ENCODE data around the gene COL4A1. TPM values are rescaled to one million over a fixed set of nuclear protein-coding genes. Genes with fewer than 3 reads are reported as not detected.
"Not testable (repeated sequence)": the region's sequence is repeated elsewhere in the genome, so short reads cannot be mapped to it uniquely, and the experiment has no call there.

COL4A1 gene
- total and polyA plus RNA-seq, 2 donors = 334 to 1,096 TPM

DNA sequence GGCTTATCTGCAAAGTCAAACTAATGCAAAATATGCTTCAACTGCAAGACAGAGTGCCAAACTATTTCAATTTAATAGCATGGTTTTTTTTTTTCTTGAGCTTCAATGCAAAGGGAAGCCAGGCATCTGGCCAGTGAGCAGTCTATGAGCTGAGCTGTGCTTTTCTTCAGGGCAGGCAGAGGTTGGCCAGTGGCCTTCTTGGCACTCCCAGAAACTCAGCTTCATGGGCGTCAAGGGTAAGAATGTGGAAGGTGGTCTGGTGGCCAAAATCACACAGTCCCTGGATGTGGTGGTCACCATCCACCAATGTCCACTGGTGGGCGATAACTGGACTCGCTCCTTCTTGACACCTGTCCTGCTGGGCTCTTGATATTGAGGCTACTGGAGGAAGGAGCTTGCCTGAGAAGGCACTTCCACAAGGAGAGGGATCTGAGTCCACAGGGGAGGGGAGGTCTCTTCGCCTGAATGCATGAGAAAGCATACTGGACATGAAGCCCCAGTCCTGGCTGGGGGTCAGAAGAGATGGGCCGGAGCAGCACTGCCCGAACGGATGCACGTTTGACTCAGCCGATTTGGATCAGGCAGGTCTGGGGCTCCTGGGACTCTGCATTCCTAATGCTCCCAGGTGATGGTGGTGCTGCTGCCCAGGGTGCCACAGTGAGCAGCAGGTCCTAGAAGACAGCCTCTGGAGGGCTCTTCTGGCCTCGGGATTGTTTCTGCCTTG lies 17.2 kb upstream of the COL4A1 start:
- Histone ChIP-seq H3K36me3 (ENCODE audit: insufficient read depth) (no peaks in the 10 kb centered on the region), H3K4me3 (ENCODE audit: low read depth, low read length) (no peak overlapping the region), H3K4me1 (ENCODE audit: insufficient read depth) (no peaks in the 10 kb centered on the region), H3K27ac (ENCODE audit: low read depth) (no peak overlapping the region)
- 71% methylated on average over 10 of the region's 10 CpGs for WGBS
- no peak for DNase-seq (ENCODE audit: extremely low spot score)

DNA sequence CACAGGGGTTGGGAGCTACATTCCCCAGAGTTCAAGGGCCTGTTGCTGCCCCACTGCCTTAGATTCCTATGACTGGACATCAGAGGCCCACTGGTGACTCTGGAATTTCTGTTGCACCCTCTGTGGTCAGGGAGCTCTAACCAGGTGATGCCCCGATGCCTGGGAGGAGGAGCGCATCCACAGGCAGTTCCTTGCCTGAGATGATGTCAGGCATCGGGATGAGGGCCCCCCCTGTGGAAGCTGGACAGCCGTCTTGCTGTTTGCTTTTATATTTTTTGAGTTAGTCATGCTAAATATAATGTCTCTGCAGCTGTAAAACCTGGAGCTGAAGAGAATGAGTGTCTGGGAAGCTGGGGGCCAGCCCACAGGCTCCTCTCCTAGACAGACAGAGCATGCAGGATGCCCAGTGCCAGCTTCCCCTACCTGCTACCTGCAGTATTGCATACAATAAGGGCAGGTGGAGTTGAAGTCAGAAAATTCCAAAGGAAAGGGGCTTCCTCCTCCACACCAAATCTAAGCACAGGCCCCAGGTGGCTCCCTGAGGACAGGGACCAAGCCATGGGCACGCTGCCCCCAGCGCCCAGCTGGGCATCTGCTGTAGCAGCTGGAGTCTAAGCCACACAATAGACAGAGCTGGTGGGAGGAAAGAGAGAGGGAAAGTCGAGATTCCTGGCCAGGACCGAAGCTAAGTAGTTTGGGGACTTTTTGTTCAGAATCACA lies 16.4 kb upstream of the COL4A1 start:
- Histone ChIP-seq H3K27ac (ENCODE audit: low read depth) (no peak overlapping the region), H3K36me3 (ENCODE audit: insufficient read depth) (no peaks in the 10 kb centered on the region), H3K4me3 (ENCODE audit: low read depth, low read length) (no peak overlapping the region), H3K4me1 (ENCODE audit: insufficient read depth) (no peaks in the 10 kb centered on the region)
- no peak for DNase-seq (ENCODE audit: extremely low spot score)
- WGBS = 57% methylated on average over 8 of the region's 8 CpGs

DNA sequence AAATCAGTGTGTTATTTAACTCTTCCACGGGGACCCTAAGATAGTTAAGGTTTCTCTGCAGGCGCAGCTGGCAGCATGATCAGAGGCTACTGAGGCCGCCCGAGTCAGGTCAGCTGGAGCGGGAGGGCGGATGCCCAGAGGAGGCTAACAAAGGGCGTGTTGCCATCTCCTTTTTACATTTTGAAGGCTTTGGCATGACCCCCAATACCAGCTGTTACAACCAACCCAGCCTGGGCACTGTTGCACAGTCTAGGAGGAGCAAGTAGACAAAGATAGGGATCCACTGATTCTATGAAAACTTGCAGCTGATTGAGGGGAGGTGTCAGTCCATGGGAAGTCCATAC lies 15.8 kb upstream of the COL4A1 start:
- Histone ChIP-seq H3K36me3 (ENCODE audit: insufficient read depth) (no peaks in the 10 kb centered on the region), H3K27ac (ENCODE audit: low read depth) (no peak overlapping the region), H3K4me3 (ENCODE audit: low read depth, low read length) (no peak overlapping the region), H3K4me1 (ENCODE audit: insufficient read depth) (no peaks in the 10 kb centered on the region)
- DNase-seq (ENCODE audit: extremely low spot score) = no peak
- 90% methylated on average over 7 of the region's 7 CpGs for WGBS

DNA sequence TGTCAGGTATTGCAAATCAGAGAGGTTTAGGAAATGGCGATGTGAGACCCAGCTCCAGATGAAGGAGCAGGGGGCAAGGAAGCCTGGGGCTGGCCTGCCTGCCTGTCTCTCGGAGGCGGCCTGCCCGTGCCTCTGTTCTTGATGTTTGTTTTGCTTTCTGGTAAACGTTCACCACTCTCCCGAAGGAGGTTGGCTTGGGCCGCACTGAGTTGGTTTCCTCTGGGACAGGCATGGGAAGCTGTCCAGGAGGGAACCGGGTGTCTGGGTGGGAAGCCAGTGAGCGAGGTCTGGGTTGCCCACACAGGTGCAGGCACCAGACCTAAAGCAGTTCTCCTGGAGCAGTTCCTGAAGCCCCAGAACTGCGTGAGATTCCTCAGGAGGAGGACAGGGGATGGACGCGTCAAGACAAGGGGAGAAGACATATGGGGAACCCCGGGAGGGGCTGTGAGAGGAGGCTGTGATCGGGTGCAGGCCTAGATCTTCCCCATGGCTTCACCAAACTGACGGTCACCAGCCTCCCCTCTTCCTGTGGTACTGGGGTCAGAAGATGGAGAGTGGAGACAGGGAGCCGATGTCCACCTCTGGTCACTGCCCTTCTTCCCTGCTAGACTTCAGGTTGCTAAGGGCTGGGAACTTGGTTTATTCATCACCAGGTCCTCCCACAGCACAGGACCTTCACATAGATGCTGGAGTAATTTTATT lies 15.3 kb upstream of the COL4A1 start:
- DNase-seq (ENCODE audit: extremely low spot score) = no peak
- WGBS = 73% methylated on average over 16 of the region's 16 CpGs
- no peak overlapping the region for H3K4me3 ChIP-seq (ENCODE audit: low read depth, low read length)
- no peak overlapping the region for H3K27ac ChIP-seq (ENCODE audit: low read depth)
- H3K36me3 ChIP-seq (ENCODE audit: insufficient read depth) = no peaks in the 10 kb centered on the region
- H3K4me1 ChIP-seq (ENCODE audit: insufficient read depth) = no peaks in the 10 kb centered on the region

DNA sequence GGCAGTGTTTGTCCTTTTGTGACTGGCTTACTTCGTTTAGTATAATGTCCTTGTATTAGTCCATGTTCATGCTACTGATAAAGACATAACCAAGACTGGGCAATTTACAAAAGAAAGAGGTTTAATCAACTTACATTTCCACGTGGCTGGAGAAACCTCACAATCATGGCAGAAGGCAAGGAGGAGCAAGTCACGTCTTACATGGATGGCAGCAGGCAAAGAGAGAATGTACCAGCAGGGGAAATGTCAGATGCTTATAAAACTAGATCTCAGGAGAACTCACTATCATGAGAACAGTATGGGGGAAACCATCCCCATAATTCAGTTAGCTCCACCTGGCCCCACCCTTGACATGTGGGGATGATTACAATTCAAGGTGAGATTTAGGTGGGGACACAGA lies 14.6 kb upstream of the COL4A1 start:
- H3K4me1 ChIP-seq (ENCODE audit: insufficient read depth); DNase-seq (ENCODE audit: extremely low spot score); H3K36me3 ChIP-seq (ENCODE audit: insufficient read depth); H3K4me3 ChIP-seq (ENCODE audit: low read depth, low read length); H3K27ac ChIP-seq (ENCODE audit: low read depth): not testable (repeated sequence)
- 78% methylated on average over 3 of the region's 3 CpGs for WGBS

DNA sequence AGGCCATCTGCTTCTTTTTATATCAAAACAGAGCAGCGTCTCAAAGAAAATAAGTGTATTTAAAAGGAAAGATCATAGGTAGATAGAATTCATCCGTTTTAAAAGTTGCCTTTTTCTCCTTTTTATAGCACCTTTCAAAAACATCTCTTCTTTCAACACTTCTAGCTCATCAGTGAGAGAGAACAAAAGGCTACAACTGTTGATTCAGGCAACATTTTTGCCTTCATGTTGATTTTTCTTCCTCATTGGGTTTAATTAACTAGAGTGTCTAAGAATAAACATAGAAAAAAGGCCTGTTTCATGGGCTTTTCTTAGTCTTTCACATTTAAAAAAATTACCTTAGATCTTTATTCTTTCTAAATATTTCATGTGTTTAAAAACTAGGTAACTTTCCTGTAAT lies 13.7 kb upstream of the COL4A1 start:
- DNase-seq (ENCODE audit: extremely low spot score) = no peak
- H3K4me3 ChIP-seq (ENCODE audit: low read depth, low read length) = no peak overlapping the region
- H3K36me3 ChIP-seq (ENCODE audit: insufficient read depth) = no peaks in the 10 kb centered on the region
- no peaks in the 10 kb centered on the region for H3K4me1 ChIP-seq (ENCODE audit: insufficient read depth)
- H3K27ac ChIP-seq (ENCODE audit: low read depth) = no peak overlapping the region
- WGBS = 36% methylated on average over 2 of the region's 2 CpGs

GRCh38 chr13:110319774-110320509 lies 13.0 kb upstream of the COL4A1 start:
- no peaks in the 10 kb centered on the region for H3K36me3 ChIP-seq (ENCODE audit: insufficient read depth)
- H3K4me3 ChIP-seq (ENCODE audit: low read depth, low read length) = no peak overlapping the region
- no peaks in the 10 kb centered on the region for H3K4me1 ChIP-seq (ENCODE audit: insufficient read depth)
- no peak for DNase-seq (ENCODE audit: extremely low spot score)
- no peak overlapping the region for H3K27ac ChIP-seq (ENCODE audit: low read depth)
- 72% methylated on average over 19 of the region's 19 CpGs for WGBS

DNA sequence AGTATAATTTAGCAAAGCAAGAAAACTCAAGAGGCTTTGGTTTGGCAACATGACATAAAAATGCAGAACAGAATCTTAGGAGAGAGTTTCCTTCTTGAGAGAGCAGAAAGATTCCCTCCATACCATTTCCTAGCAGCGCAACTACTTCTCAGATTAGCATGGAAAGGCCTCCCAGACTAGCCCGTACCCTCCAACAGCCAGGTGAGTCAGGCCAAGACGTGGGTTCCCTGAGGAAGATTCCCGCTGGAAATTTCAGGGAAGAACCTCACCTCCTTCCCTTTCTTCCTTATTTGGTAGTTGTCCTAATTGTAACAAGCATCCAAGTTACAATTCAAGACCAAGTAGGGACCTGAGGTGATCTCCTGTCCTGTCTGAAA lies 12.4 kb upstream of the COL4A1 start:
- DNase-seq (ENCODE audit: extremely low spot score) = no peak
- H3K36me3 ChIP-seq (ENCODE audit: insufficient read depth) = no peaks in the 10 kb centered on the region
- no peak overlapping the region for H3K4me3 ChIP-seq (ENCODE audit: low read depth, low read length)
- WGBS = 78% methylated on average over 4 of the region's 4 CpGs
- H3K27ac ChIP-seq (ENCODE audit: low read depth) = no peak overlapping the region
- H3K4me1 ChIP-seq (ENCODE audit: insufficient read depth) = no peaks in the 10 kb centered on the region

- Histone ChIP-seq H3K4me3 (ENCODE audit: low read depth, low read length) (no peak overlapping the region), H3K4me1 (ENCODE audit: insufficient read depth) (no peaks in the 10 kb centered on the region), H3K27ac (ENCODE audit: low read depth) (no peak overlapping the region), H3K36me3 (ENCODE audit: insufficient read depth) (no peaks in the 10 kb centered on the region)
- 78% methylated on average over 7 of the region's 7 CpGs for WGBS
- no peak for DNase-seq (ENCODE audit: extremely low spot score)
Measured at GRCh38 chr13:110318920-110319319, 12.0 kb upstream of the COL4A1 start.

- Histone ChIP-seq H3K4me1 (ENCODE audit: insufficient read depth) (no peaks in the 10 kb centered on the region), H3K4me3 (ENCODE audit: low read depth, low read length) (no peak overlapping the region), H3K36me3 (ENCODE audit: insufficient read depth) (no peaks in the 10 kb centered on the region), H3K27ac (ENCODE audit: low read depth) (no peak overlapping the region)
- 74% methylated on average over 13 of the region's 13 CpGs for WGBS
- DNase-seq (ENCODE audit: extremely low spot score) = no peak
Measured at GRCh38 chr13:110317496-110318195, 10.7 kb upstream of the COL4A1 start.

- 90% methylated on average over 5 of the region's 5 CpGs for WGBS
- no peaks in the 10 kb centered on the region for H3K36me3 ChIP-seq (ENCODE audit: insufficient read depth)
- no peak for DNase-seq (ENCODE audit: extremely low spot score)
- H3K27ac ChIP-seq (ENCODE audit: low read depth) = no peak overlapping the region
- H3K4me3 ChIP-seq (ENCODE audit: low read depth, low read length) = no peak overlapping the region
- H3K4me1 ChIP-seq (ENCODE audit: insufficient read depth) = no peaks in the 10 kb centered on the region
Measured at GRCh38 chr13:110317093-110317492, 10.1 kb upstream of the COL4A1 start.

DNA sequence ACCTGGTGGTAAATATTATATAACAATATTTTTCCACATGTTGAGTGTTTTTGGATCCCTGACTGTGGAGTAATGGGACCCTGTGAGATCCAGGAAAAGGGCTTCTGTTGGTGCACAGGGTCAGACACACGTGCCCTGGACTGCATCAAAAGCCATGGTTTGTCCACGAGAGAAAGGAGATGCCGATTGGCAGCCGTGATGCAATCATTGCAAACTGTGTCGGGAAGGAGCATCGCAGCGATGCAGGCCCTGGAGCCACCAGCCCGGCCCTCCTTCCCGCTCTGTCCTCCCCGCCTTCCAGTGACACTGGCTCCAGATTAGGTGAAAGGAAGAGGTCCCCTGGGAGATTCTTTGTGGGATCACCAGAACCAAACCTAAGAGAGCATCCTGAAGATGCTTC lies 9.2 kb upstream of the COL4A1 start:
- no peak for DNase-seq (ENCODE audit: extremely low spot score)
- Histone ChIP-seq H3K4me1 (ENCODE audit: insufficient read depth) (no peaks in the 10 kb centered on the region), H3K36me3 (ENCODE audit: insufficient read depth) (no peaks in the 10 kb centered on the region), H3K27ac (ENCODE audit: low read depth) (no peak overlapping the region), H3K4me3 (ENCODE audit: low read depth, low read length) (no peak overlapping the region)
- 74% methylated on average over 10 of the region's 10 CpGs for WGBS

GRCh38 chr13:110314516-110315245 lies 7.7 kb upstream of the COL4A1 start:
- no peak for DNase-seq (ENCODE audit: extremely low spot score)
- no peak overlapping the region for H3K4me3 ChIP-seq (ENCODE audit: low read depth, low read length)

More at GRCh38 chr13:110314516-110315245, 7.7 kb upstream of the COL4A1 start:
- Histone ChIP-seq H3K4me1 (ENCODE audit: insufficient read depth) (no peaks in the 10 kb centered on the region), H3K36me3 (ENCODE audit: insufficient read depth) (no peaks in the 10 kb centered on the region), H3K27ac (ENCODE audit: low read depth) (no peak overlapping the region)
- WGBS = 75% methylated on average over 18 of the region's 18 CpGs
